Measurements from ENCODE around the gene SLC25A18. TPM values are rescaled to one million over a fixed set of nuclear protein-coding genes. Genes with fewer than 3 reads are reported as not detected.

The SLC25A18 gene
- total RNA-seq, 6 experiments from 2014 or later: 35.1 to 105 (median 45.6) TPM

- ATAC-seq: no peak
- H3K4me1 ChIP-seq: peaks cover 0 to 20% (median 7%) of the 10 kb centered on the region in 4 donors
- peaks cover 0 to 7% (median 0%) of the 10 kb centered on the region in 4 donors for H3K36me3 ChIP-seq
- TF ChIP-seq CTCF (IDR thresholded peaks at IDR 0.05) (no peak), POLR2A (IDR thresholded peaks at IDR 0.05) (no peak)
- intact Hi-C loops (cut with DNase I): no loop called here
- DNase-seq: peak in 1 of 3 donors; percentile 27
- H3K27ac ChIP-seq: peak overlapping the region; percentile 85 to 86 (median 85)
- WGBS (ENCODE audit: insufficient coverage, low coverage, low lambda C conversion rate, missing lambda C conversion rate): 4% methylated on average over 21 of the region's 24 CpGs
- no peaks in the 10 kb centered on the region for H3K27me3 ChIP-seq
- no peaks in the 10 kb centered on the region for H3K9me3 ChIP-seq
- peak overlapping the region; percentile 94 to 99 (median 97) for H3K4me3 ChIP-seq
These were observed 64.7 kb downstream of the SLC25A18 start for GRCh38 chr22:17627961-17628405.

GRCh38 chr22:17628406-17629172 lies 65.3 kb downstream of the SLC25A18 start, which contains the start of gene ATP6V1E1:
ATP6V1E1 (minus strand) TSS chr22:17628749; CDS start chr22:17628635, 114 bp downstream.
- peaks cover 0 to 20% (median 7%) of the 10 kb centered on the region in 4 donors for H3K4me1 ChIP-seq
- intact Hi-C loops (cut with DNase I): no loop called here
- peak within 1 kb of the TSS; percentile 94 to 99 (median 97) for H3K4me3 ChIP-seq
- H3K27me3 ChIP-seq: no peaks in the 10 kb centered on the region
- TF ChIP-seq CTCF (IDR thresholded peaks at IDR 0.05): no peak
- TF ChIP-seq POLR2A (IDR thresholded peaks at IDR 0.05): peak; percentile 86
- H3K27ac ChIP-seq: peak within 1 kb of the TSS; percentile 85 to 86 (median 85)
- 0% methylated on average over 28 of the region's 45 CpGs for WGBS (ENCODE audit: insufficient coverage, low coverage, low lambda C conversion rate, missing lambda C conversion rate)
- H3K36me3 ChIP-seq: peaks cover 0 to under 1% (median 0%) of the 10 kb centered on the region in 4 donors
- DNase-seq (peak; percentile 94 to 98 (median 97)), ATAC-seq (peak; percentile 98 to 100 (median 100))
- H3K9me3 ChIP-seq: no peaks in the 10 kb centered on the region

- no peaks in the 10 kb centered on the region for H3K9me3 ChIP-seq
- intact Hi-C loops (cut with DNase I): no loop called here
- H3K27me3 ChIP-seq: no peaks in the 10 kb centered on the region
- H3K4me1 ChIP-seq: peaks cover 0 to 20% (median 8%) of the 10 kb centered on the region in 4 donors
- peak overlapping the region; percentile 94 to 99 (median 97) for H3K4me3 ChIP-seq
- no peak for DNase-seq
- no peak for ATAC-seq
- WGBS (ENCODE audit: insufficient coverage, low coverage, low lambda C conversion rate, missing lambda C conversion rate): 0% methylated on average over 1 of the region's 1 CpG
- peak overlapping the region; percentile 85 to 86 (median 85) for H3K27ac ChIP-seq
- H3K36me3 ChIP-seq: no peaks in the 10 kb centered on the region
- TF ChIP-seq POLR2A (IDR thresholded peaks at IDR 0.05) (no peak), CTCF (IDR thresholded peaks at IDR 0.05) (no peak)
These were observed 65.8 kb downstream of the SLC25A18 start for GRCh38 chr22:17629173-17629489.

- DNase-seq: no peak
- Histone ChIP-seq H3K27me3 (no peaks in the 10 kb centered on the region), H3K4me1 (peaks cover 0 to 20% (median 9%) of the 10 kb centered on the region in 4 donors), H3K9me3 (no peaks in the 10 kb centered on the region), H3K36me3 (no peaks in the 10 kb centered on the region), H3K27ac (peak overlapping the region in 2 of 3 donors; percentile 85 to 86), H3K4me3 (no peak overlapping the region)
- intact Hi-C loops (cut with DNase I): no loop called here
- ATAC-seq: no peak
- TF ChIP-seq CTCF (IDR thresholded peaks at IDR 0.05) (no peak), POLR2A (IDR thresholded peaks at IDR 0.05) (no peak)
- 79% methylated on average over 7 of the region's 7 CpGs for WGBS (ENCODE audit: insufficient coverage, low coverage, low lambda C conversion rate, missing lambda C conversion rate)
These were observed 66.3 kb downstream of the SLC25A18 start for GRCh38 chr22:17629641-17630040.

Measured in right lobe of liver (tissue), 6 donors.